DMS153 treated with DMSO at 0.1 percent for 48 hours (cell line): Measurements from ENCODE around the gene ABCA8.
"Not testable (repeated sequence)": the region's sequence is repeated elsewhere in the genome, so short reads cannot be mapped to it uniquely, and the experiment has no call there.

ENCODE experiments used
- DNase-seq: peaks from one replicate; lab custom pipeline; 2025; ENCODE audit not compliant: unreplicated experiment; lab: John Stamatoyannopoulos, UW

Gene ABCA8, protein sequence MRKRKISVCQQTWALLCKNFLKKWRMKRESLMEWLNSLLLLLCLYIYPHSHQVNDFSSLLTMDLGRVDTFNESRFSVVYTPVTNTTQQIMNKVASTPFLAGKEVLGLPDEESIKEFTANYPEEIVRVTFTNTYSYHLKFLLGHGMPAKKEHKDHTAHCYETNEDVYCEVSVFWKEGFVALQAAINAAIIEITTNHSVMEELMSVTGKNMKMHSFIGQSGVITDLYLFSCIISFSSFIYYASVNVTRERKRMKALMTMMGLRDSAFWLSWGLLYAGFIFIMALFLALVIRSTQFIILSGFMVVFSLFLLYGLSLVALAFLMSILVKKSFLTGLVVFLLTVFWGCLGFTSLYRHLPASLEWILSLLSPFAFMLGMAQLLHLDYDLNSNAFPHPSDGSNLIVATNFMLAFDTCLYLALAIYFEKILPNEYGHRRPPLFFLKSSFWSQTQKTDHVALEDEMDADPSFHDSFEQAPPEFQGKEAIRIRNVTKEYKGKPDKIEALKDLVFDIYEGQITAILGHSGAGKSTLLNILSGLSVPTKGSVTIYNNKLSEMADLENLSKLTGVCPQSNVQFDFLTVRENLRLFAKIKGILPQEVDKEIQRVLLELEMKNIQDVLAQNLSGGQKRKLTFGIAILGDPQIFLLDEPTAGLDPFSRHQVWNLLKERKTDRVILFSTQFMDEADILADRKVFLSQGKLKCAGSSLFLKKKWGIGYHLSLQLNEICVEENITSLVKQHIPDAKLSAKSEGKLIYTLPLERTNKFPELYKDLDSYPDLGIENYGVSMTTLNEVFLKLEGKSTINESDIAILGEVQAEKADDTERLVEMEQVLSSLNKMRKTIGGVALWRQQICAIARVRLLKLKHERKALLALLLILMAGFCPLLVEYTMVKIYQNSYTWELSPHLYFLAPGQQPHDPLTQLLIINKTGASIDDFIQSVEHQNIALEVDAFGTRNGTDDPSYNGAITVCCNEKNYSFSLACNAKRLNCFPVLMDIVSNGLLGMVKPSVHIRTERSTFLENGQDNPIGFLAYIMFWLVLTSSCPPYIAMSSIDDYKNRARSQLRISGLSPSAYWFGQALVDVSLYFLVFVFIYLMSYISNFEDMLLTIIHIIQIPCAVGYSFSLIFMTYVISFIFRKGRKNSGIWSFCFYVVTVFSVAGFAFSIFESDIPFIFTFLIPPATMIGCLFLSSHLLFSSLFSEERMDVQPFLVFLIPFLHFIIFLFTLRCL (N-terminal part only)

DNA sequence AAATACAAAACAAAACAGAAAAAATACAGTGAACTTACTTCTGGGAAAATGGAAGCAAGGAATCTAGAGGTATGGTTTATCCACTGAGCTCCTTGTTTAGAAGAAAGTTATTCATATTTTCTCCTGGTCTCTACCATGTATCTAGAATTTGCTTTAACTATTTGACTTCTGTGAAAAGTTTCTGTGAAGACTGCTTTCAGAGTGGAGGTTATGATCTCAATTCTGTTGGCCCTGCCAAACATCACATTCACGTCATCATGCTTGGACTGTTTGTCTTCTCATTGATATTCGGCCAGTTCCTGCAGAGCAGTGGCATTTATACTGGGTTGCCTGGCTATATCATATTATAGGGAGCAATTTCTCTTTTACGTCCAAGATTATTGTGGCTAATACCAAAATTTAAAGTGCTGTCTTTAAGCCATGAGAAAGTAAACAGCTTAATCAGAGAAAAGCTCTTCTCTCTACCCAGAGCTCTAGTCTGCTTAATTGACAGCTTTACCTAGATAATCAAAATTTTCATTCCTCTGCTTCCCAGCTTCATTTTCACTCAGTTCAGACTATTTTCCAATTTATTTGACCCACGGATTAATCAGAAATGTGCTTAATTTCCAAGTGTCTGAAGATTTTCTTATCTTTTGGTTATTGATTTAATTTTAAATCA, at the start of gene ABCA8:
TSS of gene ABCA8 (minus strand) at position 212 of the 661 bp plus-strand sequence. CDS start 13,358 bp downstream, outside the sequence.
- no peak for DNase-seq

DNA sequence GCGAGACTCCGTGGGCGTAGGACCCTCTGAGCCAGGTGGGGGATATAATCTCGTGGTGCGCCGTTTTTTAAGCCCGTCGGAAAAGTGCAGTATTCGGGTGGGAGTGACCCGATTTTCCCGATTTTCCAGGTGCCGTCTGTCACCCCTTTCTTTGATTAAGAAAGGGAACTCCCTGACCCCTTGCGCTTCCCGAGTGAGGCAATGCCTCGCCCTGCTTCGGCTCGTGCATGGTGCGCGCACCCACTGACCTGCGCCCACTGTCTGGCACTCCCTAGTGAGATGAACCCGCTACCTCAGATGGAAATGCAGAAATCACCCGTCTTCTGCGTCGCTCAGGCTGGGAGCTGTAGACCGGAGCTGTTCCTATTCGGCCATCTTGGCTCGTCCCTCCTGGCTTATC, 49.6 kb upstream of the ABCA8 start:
- DNase-seq: not testable (repeated sequence)

DNA sequence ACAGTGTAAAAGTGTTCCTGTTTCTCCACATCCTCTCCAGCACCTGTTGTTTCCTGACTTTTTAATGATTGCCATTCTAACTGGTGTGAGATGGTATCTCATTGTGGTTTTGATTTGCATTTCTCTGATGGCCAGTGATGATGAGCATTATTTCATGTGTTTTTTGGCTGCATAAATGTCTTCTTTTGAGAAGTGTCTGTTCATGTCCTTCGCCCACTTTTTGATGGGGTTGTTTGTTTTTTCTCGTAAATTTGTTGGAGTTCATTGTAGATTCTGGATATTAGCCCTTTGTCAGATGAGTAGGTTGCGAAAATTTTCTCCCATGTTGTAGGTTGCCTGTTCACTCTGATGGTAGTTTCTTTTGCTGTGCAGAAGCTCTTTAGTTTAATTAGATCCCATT, 44.6 kb upstream of the ABCA8 start:
- DNase-seq: not testable (repeated sequence)

DNA sequence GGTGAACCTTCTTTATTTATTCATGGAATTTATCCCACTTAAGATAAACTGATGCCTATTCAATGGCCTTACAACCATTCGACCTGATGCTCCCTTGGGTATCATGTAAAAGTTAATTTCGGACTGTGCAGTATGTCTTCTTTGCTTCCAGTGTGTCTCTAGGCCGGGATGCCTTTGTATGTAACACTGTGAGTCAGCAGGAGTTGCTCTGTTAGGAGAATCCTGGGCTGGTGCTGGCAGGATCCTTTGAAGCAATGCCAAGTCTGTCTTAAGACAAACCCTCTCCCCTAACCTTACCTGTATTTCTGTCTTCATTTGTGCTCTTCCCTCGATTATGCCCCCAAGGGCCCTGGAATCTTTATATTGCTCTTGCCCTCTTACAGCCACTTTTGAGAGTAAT, 37.9 kb upstream of the ABCA8 start:
- no peak for DNase-seq

DNA sequence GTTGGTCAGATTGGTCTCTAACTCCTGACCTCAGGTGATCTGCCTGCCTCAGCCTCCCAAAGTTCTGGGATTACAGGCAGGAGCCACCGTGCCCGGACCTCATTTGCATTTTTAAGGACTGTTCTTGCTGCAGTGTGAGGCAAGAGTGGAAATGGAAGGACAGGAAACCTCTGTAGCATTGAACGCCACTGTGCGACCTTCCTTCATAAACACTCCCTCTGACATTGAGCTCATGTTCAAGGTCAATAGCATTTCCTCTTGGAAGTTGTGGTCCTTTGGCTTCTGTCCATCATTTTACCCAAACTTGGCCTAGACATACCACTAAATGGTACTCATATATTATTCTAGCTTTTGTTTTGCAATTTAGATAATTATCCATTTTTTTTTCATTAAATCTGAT, 32.8 kb upstream of the ABCA8 start:
- DNase-seq: no peak

DNA sequence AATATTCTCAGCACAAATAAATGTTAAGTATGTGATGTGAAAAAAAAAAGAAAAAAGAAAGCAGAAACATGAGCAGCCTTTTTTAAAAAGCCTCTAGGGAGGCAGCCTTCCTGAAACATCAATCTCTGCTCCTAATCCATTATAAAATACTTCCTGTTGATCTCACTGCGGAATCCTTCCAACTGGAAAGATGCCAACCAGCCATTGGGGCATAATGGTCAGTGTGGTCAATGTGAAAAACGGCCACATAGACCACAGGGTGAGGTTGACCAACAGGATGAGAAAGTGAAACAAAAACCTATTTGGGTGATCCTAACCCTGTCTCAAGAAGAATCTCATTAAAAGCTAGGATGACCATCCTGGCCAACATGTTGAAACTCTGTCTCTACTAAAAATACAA, 26.1 kb upstream of the ABCA8 start:
- DNase-seq: peak; percentile 13

DNA sequence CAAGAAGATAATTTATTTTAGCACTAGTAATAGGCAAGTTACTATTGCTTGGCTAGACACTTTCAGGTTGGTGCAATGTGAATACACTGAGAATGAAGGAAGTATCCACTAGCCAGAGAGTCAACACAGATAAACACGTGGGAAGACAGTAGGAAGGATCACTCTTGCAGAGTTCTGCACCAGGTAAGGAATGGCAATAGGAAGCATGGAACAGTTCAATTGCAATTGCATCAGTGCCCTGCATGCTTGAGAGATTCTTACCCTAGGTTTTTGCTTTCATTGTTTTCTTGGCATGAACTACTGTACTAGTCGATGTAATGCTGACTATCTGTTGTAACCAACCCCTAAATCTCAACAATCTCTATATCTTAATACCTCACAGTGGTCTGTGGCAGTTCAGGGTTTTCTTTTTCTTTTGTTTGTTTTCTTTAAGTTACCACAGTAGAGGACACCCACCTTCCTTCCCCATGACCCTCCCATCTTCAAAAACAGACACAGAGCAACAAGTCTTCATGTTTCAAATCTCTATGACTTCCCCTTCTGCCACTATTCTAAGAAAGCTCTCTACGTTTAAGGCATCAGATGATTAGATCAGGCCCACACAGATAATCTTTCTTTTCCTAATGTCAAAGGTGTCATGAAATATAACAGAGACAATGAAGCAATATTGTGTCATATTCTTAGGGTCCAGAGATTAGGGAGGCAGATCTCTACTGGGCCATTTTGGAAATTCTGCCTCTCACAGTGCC, 18.1 kb upstream of the ABCA8 start:
- DNase-seq: no peak

DNA sequence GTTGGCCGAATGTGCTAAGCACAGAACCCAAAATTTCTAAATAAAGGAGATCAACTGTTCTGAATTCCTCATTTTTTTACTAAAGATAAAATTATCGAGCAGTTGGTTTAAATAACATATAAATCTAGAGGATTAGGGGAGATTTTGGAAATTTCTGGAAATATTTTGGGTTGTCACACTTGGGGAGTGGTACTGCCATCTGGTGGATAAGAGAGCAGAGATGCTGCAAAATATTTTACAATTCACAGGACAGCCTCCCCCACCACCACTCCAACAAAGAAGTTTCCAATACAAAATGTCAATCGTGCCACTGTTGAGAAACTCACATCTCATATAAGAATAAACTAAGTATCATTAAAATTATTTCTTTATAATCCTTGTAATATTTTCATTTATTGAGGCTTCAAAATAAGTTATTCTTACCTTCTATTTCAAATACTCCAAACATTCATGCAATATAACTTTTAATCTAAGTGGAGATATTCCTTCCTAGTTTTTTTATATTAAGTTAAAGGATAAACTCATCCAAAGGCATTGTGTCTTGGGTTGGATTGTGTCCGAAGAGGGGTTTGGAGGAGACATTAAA, 17.0 kb upstream of the ABCA8 start:
- DNase-seq: no peak

DNA sequence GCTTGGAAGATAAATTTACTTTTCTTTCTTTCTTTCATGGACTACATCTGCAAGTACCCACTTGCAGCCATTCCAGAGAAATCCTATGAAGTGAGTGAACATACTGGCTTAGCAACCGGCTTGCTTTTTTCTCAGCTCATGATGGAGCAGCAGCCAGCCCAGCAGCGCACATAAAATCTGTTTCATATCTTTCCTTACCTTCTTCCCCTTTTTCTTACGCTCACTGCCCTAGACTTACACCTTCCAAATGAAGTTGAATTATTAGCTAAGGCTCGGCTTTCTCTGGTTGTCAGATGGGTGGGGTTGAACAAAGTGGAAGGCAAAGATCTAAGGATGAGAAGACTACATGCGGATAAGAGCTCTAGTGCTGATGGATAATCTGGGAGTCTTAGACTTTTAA, 13.9 kb upstream of the ABCA8 start:
- no peak for DNase-seq

DNA sequence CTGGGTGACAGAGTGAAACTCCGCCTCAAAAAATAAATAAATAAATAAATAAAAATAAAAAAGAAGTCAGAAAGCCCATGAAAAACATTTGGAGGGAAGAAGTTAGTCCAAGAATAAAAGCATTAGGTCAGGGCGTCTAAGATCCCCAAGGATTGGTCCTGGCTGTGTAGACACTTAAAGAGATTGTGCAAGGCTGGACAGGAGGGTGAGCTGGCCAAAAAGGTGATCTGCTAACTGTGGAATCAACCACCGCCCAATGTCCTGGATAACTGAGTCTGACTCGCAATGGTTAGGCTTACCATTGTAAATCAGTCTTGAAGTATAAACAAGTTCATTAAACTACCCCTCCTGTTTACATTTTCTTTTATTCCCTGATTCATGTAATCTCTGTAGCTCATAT, 8.8 kb upstream of the ABCA8 start:
- DNase-seq: no peak

DNA sequence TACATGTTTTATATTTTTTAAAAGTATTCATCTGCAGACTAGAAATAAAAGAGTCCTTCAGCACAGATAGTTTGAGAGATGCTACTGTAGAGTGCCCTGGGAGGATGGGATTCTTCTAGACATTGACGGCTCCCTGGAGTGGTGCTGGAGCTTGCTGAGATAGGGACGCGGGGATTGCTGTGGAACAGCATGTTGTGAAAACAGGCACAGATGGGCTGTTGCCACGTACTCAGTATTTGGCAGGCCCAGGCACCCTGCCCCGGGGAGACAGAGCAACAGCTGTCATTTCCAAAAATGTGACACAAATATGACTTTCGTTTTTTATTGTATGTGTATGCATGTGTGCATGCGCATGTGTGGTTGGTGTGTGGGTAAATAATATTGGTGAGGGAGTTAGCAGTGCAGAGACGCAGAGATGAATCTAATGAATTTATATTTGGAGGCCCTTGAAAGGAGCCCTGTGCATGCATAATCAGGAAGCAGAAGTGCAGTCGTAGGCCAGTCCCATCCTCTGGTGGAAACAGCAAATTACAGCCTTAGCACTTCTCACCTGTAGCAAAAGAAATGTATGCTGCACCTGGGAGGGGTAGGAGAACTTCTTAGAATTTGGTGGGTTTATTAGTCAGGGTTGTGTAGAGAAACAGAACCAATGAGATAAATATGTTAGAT, 6.2 kb upstream of the ABCA8 start:
- no peak for DNase-seq

DNA sequence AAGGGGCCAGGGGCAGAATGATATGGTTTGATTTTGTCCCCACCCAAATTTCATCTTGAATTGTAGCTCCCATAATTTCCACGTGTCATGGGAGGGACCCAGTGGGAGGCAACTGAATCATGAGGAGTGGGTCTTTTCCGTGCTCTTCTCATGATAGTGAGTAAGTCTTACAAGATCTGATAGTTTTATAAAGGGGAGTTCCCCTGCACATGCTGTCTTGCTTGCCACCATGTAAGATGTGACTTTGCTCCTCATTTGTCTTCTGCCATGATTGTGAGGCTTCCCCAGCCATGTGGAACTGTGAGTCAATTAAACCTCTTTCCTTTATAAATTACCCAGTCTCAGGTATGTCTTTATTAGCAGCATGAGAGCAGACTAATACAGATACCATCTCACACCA, 3.9 kb upstream of the ABCA8 start:
- not testable (repeated sequence) for DNase-seq

DNA sequence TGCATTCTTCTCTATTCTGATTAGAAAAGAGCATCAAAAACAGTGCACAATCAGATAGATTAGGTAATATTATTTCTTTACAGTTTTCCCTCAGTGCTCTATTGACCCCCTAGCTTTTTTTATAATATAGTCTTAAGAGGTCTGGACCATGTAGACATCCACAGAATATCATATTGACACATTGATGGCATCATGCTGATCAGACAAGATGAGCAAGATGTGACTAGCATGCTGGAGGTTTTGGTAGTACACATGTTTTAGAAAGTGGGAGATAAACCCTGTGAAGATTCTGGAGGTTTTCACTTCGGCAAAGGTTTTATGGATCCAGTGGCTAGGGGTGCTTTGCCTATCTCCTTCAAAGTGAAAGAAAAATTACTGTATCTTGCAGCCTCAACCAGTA, 2.8 kb upstream of the ABCA8 start:
- DNase-seq: no peak

DNA sequence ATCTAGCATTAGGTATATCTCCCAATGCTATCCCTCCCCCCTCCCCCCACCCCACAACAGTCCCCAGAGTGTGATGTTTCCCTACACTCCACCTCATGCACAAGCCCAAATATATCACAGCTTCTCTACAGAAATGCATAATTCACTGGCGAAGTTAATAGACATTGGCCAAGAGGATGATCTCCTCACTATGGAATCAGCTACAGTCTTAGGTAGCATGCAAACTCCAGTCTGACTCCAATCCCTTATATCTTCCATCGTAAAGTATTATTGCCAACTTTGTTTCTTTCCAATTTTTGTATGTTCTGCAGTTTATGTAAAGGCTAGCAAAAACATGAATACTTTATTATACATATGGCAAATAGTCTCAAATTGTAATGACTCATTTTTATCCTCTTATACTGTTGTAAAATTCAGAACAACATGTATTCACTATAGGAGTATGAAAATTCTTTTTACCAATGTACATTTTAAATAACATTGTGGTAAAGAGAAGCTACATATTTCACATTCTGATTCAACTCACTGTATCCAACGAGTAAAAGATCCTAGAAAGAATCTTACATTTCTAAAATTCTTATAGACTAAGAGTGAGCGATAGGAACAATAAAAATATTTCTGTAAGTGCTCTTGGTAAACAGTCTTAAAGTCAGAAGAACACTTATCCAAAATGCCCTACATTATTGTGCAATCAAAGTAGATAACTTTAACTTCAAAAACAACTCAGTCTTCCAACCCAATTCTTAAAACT, 871 bp downstream of the ABCA8 start:
- no peak for DNase-seq

DNA sequence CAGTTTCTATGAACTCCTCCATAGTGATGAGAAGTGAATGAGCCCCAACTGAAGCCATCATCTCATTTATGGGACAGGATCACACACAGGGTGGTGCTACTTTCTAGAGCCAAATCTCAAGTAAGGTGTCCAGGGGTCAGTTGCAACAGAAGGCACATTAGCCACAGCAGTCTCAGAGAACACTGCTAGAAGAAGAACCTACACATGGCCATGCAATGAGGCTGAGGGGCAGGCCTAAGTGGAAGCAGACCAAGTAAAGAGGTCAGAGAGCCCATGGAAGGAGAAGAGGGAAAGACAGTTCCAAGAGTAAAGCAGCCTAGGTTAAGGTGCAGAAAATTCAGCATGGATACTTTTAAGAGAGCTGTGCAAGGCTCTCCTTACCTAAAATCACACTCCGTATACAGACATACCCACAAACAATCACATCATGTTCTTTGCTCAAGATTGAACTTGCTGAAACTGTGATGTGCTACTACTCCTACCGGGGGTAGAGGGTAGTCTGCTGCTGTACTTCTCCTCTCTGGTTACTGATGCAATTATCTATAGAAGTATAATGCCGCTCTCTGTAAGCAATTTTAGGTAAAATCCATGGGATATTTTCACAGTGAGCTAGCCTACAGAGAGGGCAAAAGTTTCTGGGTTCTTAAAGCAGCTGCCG, 1.7 kb downstream of the ABCA8 start:
- DNase-seq: no peak

DNA sequence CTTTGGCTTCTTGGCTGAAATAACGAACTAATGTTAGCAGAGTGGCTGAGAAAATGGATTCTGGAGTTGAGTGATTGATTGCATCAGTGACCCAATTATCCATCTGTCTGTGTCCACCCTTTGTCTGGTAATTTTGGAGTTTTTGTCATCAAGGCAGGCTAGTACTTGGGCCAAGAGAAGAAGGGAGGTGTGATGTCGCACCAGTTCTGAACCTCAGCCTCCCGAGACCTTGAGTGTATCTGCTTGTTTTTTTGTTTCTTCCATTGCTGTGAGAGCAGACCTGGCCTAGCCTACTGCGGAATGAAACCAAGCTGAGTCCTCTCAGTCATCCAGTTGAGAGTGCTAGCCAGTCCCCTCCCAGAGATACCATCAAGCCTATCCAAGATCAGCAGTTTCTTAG, 4.5 kb downstream of the ABCA8 start:
- no peak for DNase-seq

DNA sequence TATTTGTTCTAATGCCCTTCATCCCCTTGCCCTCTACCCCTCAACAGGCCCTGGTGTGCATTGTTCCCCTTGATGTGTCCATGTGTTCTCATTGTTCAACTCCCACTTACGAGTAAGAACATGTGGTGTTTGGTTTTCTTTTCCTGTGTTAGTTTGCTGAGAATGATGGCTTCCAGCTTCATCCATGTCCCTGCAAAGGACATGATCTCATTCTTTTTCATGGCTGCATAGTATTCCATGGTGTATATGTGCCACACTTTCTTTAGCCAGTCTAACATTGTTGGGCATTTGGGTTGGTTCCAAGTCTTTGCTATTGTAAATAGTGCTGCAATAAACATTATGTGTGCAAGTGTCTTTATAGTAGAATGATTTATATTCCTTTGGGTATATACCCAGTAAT, 7.3 kb downstream of the ABCA8 start:
- DNase-seq: not testable (repeated sequence)

DNA sequence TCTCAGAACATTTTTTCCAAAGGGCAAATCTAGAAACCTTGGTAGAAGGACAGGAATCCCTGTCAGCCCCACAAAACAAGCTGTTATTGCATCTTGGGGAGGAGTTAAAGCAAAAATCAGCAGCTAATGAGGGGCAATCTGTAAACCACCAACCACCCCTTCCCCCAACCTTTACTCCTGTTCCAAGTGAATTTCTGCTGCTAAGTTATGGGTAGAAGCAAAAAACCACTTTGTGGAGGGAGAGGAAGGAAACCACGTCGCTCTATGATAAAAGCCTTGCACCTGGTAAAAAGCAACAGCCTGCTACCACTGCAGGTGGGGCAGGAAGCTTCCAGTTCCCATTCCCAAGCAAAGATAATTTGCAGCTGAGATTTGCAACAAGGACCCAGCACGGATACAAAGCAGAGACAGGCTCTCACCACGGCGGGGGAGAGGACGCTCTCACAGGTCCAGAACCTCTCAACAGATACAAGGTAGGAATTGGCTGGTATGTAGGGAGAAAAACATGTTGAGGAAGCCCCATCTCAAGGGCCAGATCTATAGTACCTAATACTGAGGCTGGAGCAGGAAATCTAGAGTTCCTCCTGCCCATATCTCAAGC, 10.7 kb downstream of the ABCA8 start:
- DNase-seq: no peak
